ENCODE measurements around the gene CPA5. TPM values are rescaled to one million over a fixed set of nuclear protein-coding genes. Genes with fewer than 3 reads are reported as not detected.

Gene CPA5
- total RNA-seq, 2 donors from 2014 or later, result not detected

DNA sequence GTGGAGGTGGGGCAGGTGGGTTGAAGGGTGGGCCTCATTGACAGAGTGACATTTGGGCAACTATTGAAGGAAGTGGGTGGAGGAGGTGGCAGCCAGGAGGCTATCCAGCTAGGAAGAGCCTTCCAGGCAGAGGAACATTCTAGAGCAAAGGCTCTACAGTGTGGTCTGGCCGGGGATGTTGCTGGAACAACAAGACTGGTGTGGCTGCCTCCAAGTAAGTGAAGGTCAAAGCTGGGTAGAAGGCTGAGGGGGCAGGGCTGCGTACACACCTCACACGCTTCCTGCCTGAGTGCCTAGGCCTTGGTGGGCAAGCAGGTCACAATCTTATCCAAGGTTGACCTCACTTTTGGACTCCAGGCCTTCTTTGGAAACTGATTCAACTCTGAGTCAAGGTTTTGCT lies 42.3 kb downstream of the CPA5 start:
- Histone ChIP-seq H3K27me3 (no peaks in the 10 kb centered on the region), H3K36me3 (no peaks in the 10 kb centered on the region), H3K9ac (ENCODE audit: low read depth in 2 of 2, low read length in 2 of 2) (no peak overlapping the region), H3K4me3 (no peak overlapping the region), H3K27ac (no peak overlapping the region), H3K4me1 (no peaks in the 10 kb centered on the region), H3K9me3 (no peaks in the 10 kb centered on the region)
- intact Hi-C loops (cut with DNase I), result no loop called here
- TF ChIP-seq, protein P1, sequence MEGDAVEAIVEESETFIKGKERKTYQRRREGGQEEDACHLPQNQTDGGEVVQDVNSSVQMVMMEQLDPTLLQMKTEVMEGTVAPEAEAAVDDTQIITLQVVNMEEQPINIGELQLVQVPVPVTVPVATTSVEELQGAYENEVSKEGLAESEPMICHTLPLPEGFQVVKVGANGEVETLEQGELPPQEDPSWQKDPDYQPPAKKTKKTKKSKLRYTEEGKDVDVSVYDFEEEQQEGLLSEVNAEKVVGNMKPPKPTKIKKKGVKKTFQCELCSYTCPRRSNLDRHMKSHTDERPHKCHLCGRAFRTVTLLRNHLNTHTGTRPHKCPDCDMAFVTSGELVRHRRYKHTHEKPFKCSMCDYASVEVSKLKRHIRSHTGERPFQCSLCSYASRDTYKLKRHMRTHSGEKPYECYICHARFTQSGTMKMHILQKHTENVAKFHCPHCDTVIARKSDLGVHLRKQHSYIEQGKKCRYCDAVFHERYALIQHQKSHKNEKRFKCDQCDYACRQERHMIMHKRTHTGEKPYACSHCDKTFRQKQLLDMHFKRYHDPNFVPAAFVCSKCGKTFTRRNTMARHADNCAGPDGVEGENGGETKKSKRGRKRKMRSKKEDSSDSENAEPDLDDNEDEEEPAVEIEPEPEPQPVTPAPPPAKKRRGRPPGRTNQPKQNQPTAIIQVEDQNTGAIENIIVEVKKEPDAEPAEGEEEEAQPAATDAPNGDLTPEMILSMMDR (IDR thresholded peaks at IDR 0.05), result no peak
- DNase-seq, result no peak

DNA sequence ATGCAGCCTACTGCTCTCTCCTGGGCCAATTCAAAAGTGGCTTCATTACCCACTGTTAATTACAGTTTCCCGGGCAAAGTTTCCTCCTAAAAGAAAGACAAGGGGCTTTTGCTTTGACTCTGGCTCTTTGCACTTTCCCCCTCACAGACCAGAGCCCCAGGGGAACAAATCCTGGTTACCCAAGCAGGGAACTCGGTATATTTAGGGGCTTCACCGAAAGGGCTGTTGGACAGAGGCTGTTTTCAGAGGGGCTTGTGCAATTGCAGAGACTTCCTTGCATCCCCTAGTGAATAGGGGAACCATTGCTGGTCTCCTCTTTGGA lies 42.7 kb downstream of the CPA5 start:
- TF ChIP-seq, protein P1 (IDR thresholded peaks at IDR 0.05), result no peak
- no peaks in the 10 kb centered on the region for H3K9me3 ChIP-seq
- no peak overlapping the region for H3K27ac ChIP-seq
- intact Hi-C loops (cut with DNase I), result no loop called here
- no peak overlapping the region for H3K9ac ChIP-seq (ENCODE audit: low read depth in 2 of 2, low read length in 2 of 2)
- DNase-seq, result no peak
- no peak overlapping the region for H3K4me3 ChIP-seq
- no peaks in the 10 kb centered on the region for H3K36me3 ChIP-seq
- no peaks in the 10 kb centered on the region for H3K27me3 ChIP-seq
- H3K4me1 ChIP-seq, result no peaks in the 10 kb centered on the region

DNA sequence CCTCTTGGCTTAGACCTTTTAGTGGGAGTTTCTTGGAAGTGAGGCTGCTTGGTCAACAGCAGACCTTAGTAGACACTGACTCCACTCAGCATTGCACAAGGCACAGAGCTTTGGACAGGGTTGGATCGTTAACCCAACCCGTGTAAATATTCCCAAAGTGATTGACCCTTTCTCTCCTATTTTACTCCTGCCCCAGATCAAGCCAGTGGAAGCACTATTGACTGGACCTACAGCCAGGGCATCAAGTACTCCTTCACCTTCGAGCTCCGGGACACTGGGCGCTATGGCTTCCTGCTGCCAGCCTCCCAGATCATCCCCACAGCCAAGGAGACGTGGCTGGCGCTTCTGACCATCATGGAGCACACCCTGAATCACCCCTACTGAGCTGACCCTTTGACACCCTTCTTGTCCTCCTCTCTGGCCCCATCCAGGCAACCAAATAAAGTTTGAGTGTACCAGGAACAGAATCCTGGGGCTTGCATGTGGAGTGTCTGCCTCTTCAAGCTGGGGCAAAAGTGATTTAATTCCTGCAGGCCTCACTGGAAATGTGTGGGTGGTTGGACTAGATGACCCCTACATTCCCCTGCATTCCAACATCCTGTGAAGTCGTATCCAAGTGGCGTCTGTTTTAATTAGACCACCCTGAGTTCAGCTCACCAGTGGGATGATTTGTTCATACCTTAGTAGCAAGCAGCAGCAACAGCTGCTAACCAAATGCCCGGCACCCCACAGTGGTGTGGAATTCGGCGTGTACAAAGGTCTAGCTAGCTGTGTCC lies 43.2 kb downstream of the CPA5 start:
- DNase-seq, result no peak
- Histone ChIP-seq H3K9me3 (no peaks in the 10 kb centered on the region), H3K27ac (no peak overlapping the region), H3K27me3 (no peaks in the 10 kb centered on the region), H3K4me3 (no peak overlapping the region), H3K9ac (ENCODE audit: low read depth in 2 of 2, low read length in 2 of 2) (no peak overlapping the region), H3K4me1 (no peaks in the 10 kb centered on the region), H3K36me3 (no peaks in the 10 kb centered on the region)
- TF ChIP-seq, protein P1 (IDR thresholded peaks at IDR 0.05), result no peak
- intact Hi-C loops (cut with DNase I), result no loop called here

DNA sequence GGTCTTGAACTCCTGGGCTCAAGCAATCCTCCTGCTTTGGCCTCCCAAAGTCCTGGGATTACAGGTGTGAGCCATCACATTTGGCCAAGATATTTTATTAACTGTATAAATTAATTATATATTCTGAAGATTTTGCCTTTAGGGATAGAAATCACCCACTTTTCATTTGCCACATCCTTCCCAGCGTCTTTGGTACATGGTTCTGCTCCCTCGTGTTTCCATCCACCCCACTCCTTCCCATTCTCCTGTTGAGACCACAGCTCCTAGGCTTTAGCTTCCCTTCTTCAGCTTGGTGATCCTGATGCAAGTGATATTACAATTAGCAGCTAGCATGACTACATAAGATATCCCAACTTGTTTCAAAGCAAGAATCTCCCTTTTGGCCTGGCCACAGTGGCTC lies 44.1 kb downstream of the CPA5 start:
- intact Hi-C loops (cut with DNase I), result no loop called here
- Histone ChIP-seq H3K4me3 (no peak overlapping the region), H3K27ac (no peak overlapping the region), H3K36me3 (no peaks in the 10 kb centered on the region), H3K27me3 (no peaks in the 10 kb centered on the region), H3K9me3 (no peaks in the 10 kb centered on the region), H3K4me1 (no peaks in the 10 kb centered on the region), H3K9ac (ENCODE audit: low read depth in 2 of 2, low read length in 2 of 2) (no peak overlapping the region)
- DNase-seq, result no peak
- TF ChIP-seq, protein P1 (IDR thresholded peaks at IDR 0.05), result no peak

DNA sequence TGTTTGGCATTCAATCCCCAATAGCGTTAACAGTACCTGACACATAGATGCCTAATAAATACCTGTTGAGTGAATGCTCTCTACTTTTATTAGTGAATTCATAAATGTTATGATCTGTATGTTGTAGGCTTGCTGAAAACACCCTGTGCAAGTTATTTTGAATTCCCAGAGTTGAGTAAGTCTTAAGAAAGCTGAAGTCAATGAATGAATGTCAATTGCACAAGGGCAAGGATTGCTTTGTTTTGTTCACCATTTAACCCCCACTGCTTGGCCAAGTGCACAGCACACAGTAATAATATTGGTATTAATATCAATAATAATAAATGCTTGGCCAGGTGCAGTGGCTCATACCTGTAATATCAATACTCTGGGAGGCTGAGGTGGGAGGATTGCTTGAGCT lies 45.9 kb downstream of the CPA5 start:
- TF ChIP-seq, protein P1 (IDR thresholded peaks at IDR 0.05), result no peak
- H3K4me3 ChIP-seq, result no peak overlapping the region
- no peak for DNase-seq
- H3K4me1 ChIP-seq, result no peaks in the 10 kb centered on the region
- intact Hi-C loops (cut with DNase I), result no loop called here
- H3K27me3 ChIP-seq, result no peaks in the 10 kb centered on the region
- H3K9me3 ChIP-seq, result no peaks in the 10 kb centered on the region
- no peak overlapping the region for H3K9ac ChIP-seq (ENCODE audit: low read depth in 2 of 2, low read length in 2 of 2)
- H3K27ac ChIP-seq, result no peak overlapping the region
- no peaks in the 10 kb centered on the region for H3K36me3 ChIP-seq

Measured in colonic mucosa (tissue), 4 donors.